Myometrial cell (primary cell): Measurements from ENCODE around the gene SIRPD. TPM values are rescaled to one million over a fixed set of nuclear protein-coding genes. Genes with fewer than 3 reads are reported as not detected.

Experiments used
- total RNA-seq: library from RNA; depleted of rRNA; stranded (reverse); fragments of >200 nt; gene quantifications from 2 replicates; pipeline ENCODE4 v1.2.3, GENCODE V29; 2015

Gene SIRPD
- total RNA-seq: not detected in 2 replicates

GRCh38 chr20:1557605-1558004, at the start of gene SIRPD:
Gene SIRPD, minus strand, starts transcription at chr20:1557705. Its CDS starts 52 bp downstream, at chr20:1557653.

GRCh38 chr20:1491281-1491840, 66.1 kb downstream of the SIRPD start, which contains the start of gene SIRPB2:
Gene SIRPB2, minus strand, starts transcription at chr20:1491420. Its CDS starts 61 bp downstream, at chr20:1491359.

Other genes with a start within 250 kb of the SIRPD start
- gene SDCBP2, start 228.6 kb downstream of the SIRPD start, total RNA-seq: 2.3 and 3.9 TPM in 2 replicates
- gene FKBP1A, start 164.7 kb downstream of the SIRPD start, total RNA-seq: 185 and 204 TPM in 2 replicates
- 42.0 and 67.7 TPM in 2 replicates for gene NSFL1C, start 90.9 kb downstream of the SIRPD start, total RNA-seq
- gene SIRPB2, start 66.3 kb downstream of the SIRPD start, total RNA-seq: not detected in 2 replicates
- 1.2 and 1.8 TPM in 2 replicates for gene SIRPB1, start 62.3 kb upstream of the SIRPD start, total RNA-seq
- gene SIRPG, start 100.1 kb upstream of the SIRPD start, total RNA-seq: not detected in 2 replicates